OCI-LY3 (cell line): ENCODE measurements around the gene UNC79.

Experiments
- CTCF ChIP-seq: fragments of 200-600, 300-600 bp; sonication (generic); IDR thresholded peaks from 2 replicates; pipeline ENCODE4 v1.5.1; 2014; ENCODE audit warnings: antibody characterized with exemption, low read length, low read depth
- EZH2phosphoT487 ChIP-seq: fragments of 200-600 bp; shearing (Covaris generic); IDR thresholded peaks from 2 replicates; pipeline ENCODE4 v1.6.1; 2018; ENCODE audit warnings: antibody characterized with exemption, mixed run types, low read depth

- TF ChIP-seq CTCF = no peak
- no peak for TF ChIP-seq EZH2phosphoT487
Observed at GRCh38 chr14:93532541-93532940, 101.8 kb downstream of the UNC79 start.
